ENCODE data around the gene PRKAR1A. TPM values are rescaled to one million over a fixed set of nuclear protein-coding genes. Genes with fewer than 3 reads are reported as not detected.

Gene PRKAR1A
- total RNA-seq, 1 experiment from 2014 or later = 174 TPM

DNA sequence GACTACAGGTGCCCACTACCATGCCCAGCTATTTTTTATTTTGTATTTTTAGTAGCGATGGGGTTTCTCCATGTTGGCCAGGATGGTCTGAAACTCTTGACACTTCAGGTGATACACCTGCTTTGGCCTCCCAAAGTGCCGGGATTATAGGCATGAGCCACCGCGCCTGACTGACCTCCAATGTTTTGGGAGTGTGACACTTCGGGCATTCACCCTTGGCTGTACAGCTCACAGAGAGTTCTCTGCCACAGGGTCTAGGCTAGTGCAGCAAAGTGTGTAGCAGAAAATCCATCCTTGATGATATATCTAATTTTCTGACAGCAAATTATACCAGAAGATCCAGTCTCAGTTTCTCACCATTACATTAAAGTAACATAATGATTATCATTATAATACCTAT is 74.8 kb downstream of the PRKAR1A start:
- TF ChIP-seq REST (IDR thresholded peaks at IDR 0.05; ENCODE audit: insufficient read depth in 1 of 2, low read depth in 2 of 2, low read length in 1 of 2) (no peak), SIN3A (IDR thresholded peaks at IDR 0.05; ENCODE audit: borderline replicate concordance, insufficient read depth, low read depth, low read length) (no peak), POLR2AphosphoS5 (IDR thresholded peaks at IDR 0.05; ENCODE audit: low read depth, low read length) (no peak), TCF7L2 (IDR thresholded peaks at IDR 0.05; ENCODE audit: low read depth, low read length) (no peak)
- TF ChIP-seq, protein P1, sequence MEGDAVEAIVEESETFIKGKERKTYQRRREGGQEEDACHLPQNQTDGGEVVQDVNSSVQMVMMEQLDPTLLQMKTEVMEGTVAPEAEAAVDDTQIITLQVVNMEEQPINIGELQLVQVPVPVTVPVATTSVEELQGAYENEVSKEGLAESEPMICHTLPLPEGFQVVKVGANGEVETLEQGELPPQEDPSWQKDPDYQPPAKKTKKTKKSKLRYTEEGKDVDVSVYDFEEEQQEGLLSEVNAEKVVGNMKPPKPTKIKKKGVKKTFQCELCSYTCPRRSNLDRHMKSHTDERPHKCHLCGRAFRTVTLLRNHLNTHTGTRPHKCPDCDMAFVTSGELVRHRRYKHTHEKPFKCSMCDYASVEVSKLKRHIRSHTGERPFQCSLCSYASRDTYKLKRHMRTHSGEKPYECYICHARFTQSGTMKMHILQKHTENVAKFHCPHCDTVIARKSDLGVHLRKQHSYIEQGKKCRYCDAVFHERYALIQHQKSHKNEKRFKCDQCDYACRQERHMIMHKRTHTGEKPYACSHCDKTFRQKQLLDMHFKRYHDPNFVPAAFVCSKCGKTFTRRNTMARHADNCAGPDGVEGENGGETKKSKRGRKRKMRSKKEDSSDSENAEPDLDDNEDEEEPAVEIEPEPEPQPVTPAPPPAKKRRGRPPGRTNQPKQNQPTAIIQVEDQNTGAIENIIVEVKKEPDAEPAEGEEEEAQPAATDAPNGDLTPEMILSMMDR (IDR thresholded peaks at IDR 0.05) = no peak
- DNase-seq (ENCODE audit: low read depth, low spot score) (no peak), ATAC-seq (no peak)
- intact Hi-C loops (cut with micrococcal nuclease; ENCODE audit: unreplicated experiment) (no loop called here), in situ Hi-C loops (cut with HindIII; ENCODE audit: low pct_unique_long_range_greater_than_20kb, low sequenced_read_pairs) (no loop called here)
- H3K27me3 ChIP-seq (ENCODE audit: control insufficient read depth, insufficient read depth, low read length) = no peaks in the 10 kb centered on the region; the same call in 1 of the 2 replicates
- POLR2A ChIA-PET = no interaction called here
- H3K9me3 ChIP-seq (ENCODE audit: control insufficient read depth, insufficient read depth, low read depth, low read length) = no peaks in the 10 kb centered on the region
- H3K27ac ChIP-seq (ENCODE audit: low read length) = no peak overlapping the region
- CTCF ChIA-PET = no interaction called here
- H3K4me1 ChIP-seq (ENCODE audit: control insufficient read depth, insufficient read depth, low read length) = no peaks in the 10 kb centered on the region
- H3K4me3 ChIP-seq (ENCODE audit: low read depth in 2 of 2, low read length in 2 of 2) = no peak overlapping the region
- BruUV-seq (replicated peaks) = no TSS peak
- no peaks in the 10 kb centered on the region for H3K36me3 ChIP-seq (ENCODE audit: control insufficient read depth, insufficient read depth, low read length)

DNA sequence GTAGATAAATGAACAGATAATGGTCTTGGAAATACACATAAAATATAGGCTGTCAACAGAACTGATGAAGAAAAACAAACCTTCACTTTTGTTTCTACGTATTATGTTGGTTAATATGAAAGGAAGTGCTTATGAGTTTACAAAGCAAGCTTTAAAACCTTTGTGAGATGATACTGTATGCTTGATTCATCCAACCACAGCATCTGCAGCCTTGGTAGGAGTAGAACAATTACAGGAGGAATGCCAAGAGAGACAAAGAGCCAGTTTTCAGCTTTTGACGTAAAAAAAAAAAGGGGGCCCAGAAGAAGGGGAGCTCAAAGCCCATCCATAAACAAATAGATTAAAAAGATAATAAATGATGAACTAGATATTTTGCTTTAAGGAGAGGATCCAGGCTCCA is 75.6 kb downstream of the PRKAR1A start:
- H3K27me3 ChIP-seq (ENCODE audit: control insufficient read depth, insufficient read depth, low read length) = no peaks in the 10 kb centered on the region; the same call in 1 of the 2 replicates
- H3K36me3 ChIP-seq (ENCODE audit: control insufficient read depth, insufficient read depth, low read length) = no peaks in the 10 kb centered on the region
- no peaks in the 10 kb centered on the region for H3K9me3 ChIP-seq (ENCODE audit: control insufficient read depth, insufficient read depth, low read depth, low read length)
- H3K4me3 ChIP-seq (ENCODE audit: low read depth in 2 of 2, low read length in 2 of 2) = no peak overlapping the region
- DNase-seq (ENCODE audit: low read depth, low spot score) = no peak
- in situ Hi-C loops (cut with HindIII; ENCODE audit: low pct_unique_long_range_greater_than_20kb, low sequenced_read_pairs) (no loop called here), intact Hi-C loops (cut with micrococcal nuclease; ENCODE audit: unreplicated experiment) (no loop called here)
- H3K4me1 ChIP-seq (ENCODE audit: control insufficient read depth, insufficient read depth, low read length) = no peaks in the 10 kb centered on the region
- ChIA-PET POLR2A (no interaction called here), CTCF (no interaction called here)
- no peak for TF ChIP-seq SIN3A (IDR thresholded peaks at IDR 0.05; ENCODE audit: borderline replicate concordance, insufficient read depth, low read depth, low read length)
- no peak for TF ChIP-seq REST (IDR thresholded peaks at IDR 0.05; ENCODE audit: insufficient read depth in 1 of 2, low read depth in 2 of 2, low read length in 1 of 2)
- TF ChIP-seq POLR2AphosphoS5 (IDR thresholded peaks at IDR 0.05; ENCODE audit: low read depth, low read length) = no peak
- TF ChIP-seq, protein P1 (IDR thresholded peaks at IDR 0.05) = no peak
- ATAC-seq = no peak
- H3K27ac ChIP-seq (ENCODE audit: low read length) = no peak overlapping the region
- no TSS peak for BruUV-seq (replicated peaks)
